RWPE2 (cell line): ENCODE measurements around the gene MESP2.

ENCODE experiments used
- ATAC-seq: fragments of 200-7000 bp; cut with Tn5 transposase; 3 replicates; pipeline ENCODE4 v1.9.1; 2021; ENCODE audit warnings: low read depth
- DNase-seq: peaks from one replicate; pipeline ENCODE4 v3.0.0-alpha.2; 2020; ENCODE audit warnings: low spot score
- H3K27ac ChIP-seq: fragments of 450-650 bp; 2 replicates; pipeline ENCODE4 v1.5.1; 2017; ENCODE audit warnings: mild to moderate bottlenecking; ENCODE audit not compliant: poor library complexity, severe bottlenecking
- H3K27me3 ChIP-seq: fragments of 250-450 bp; sonication (Bioruptor Pico); 2 replicates; pipeline ENCODE4 v1.5.1; 2021; ENCODE audit warnings: mild to moderate bottlenecking, moderate library complexity; ENCODE audit not compliant: insufficient read depth, poor library complexity, severe bottlenecking
- H3K36me3 ChIP-seq: fragments of 250-450 bp; sonication (Bioruptor Pico); 2 replicates; pipeline ENCODE4 v1.5.1; 2020; ENCODE audit warnings: low read depth, mild to moderate bottlenecking, moderate library complexity
- H3K4me1 ChIP-seq: fragments of 250-450 bp; sonication (Bioruptor Pico); 2 replicates; pipeline ENCODE4 v1.5.1; 2021; ENCODE audit warnings: mild to moderate bottlenecking, moderate library complexity; ENCODE audit not compliant: insufficient read depth, poor library complexity, severe bottlenecking
- H3K4me3 ChIP-seq: fragments of 250-450 bp; sonication (Bioruptor Pico); 2 replicates; pipeline ENCODE4 v1.5.1; 2021; ENCODE audit warnings: mild to moderate bottlenecking, moderate library complexity; ENCODE audit not compliant: severe bottlenecking
- H3K9me3 ChIP-seq: fragments of 250-450 bp; sonication (Bioruptor Pico); 2 replicates; pipeline ENCODE4 v1.5.1; 2021; ENCODE audit warnings: mild to moderate bottlenecking, moderate library complexity; ENCODE audit not compliant: severe bottlenecking
- TF ChIP-seq, protein P1 (sequence below): fragments of 450-650 bp; IDR thresholded peaks from one replicate; pipeline ENCODE4 v1.5.1; 2017; ENCODE audit warnings: mild to moderate bottlenecking, moderate library complexity; ENCODE audit not compliant: poor library complexity, severe bottlenecking

The MESP2 gene

DNA sequence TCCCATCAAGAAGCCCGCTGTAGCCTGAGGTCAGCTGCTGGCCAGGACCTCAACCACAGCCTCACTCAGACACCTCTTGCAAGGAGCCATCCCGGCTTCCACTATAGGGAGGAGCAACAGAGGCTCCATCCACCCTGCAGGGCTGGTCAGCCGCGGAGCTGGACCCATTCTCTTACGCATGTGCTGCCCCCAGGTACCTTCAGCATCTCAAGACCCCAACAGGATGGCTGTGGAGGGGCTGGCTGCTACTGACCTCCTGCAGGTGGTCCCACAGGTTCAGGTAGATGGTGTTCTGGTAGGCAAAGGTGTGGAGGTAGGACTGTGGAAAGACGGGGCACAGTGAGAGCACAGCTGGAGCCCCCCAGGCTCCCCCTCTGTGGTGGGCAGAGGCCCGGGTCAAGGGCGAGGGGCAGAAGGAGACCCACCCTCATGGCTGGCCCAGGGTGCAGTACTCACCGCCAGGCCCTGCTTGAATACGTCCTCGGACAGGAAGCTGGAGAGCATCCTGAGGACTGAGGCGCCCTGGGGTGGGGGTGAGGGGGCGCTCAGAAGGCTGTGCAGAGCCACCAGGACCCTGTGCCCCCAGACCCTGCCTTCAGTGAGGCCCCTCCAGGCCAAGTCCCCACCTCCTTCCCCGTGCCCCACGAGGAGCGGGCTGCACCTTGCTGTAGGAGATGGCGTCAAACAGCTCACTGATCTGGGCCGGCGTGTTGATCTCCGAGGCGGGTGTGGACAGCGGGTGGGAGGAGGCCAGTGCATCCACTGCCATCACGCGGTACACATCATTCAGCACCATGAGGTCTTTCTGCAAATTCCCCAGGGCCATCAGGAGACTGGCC is 27.1 kb downstream of the MESP2 start:
- TF ChIP-seq, protein P1, sequence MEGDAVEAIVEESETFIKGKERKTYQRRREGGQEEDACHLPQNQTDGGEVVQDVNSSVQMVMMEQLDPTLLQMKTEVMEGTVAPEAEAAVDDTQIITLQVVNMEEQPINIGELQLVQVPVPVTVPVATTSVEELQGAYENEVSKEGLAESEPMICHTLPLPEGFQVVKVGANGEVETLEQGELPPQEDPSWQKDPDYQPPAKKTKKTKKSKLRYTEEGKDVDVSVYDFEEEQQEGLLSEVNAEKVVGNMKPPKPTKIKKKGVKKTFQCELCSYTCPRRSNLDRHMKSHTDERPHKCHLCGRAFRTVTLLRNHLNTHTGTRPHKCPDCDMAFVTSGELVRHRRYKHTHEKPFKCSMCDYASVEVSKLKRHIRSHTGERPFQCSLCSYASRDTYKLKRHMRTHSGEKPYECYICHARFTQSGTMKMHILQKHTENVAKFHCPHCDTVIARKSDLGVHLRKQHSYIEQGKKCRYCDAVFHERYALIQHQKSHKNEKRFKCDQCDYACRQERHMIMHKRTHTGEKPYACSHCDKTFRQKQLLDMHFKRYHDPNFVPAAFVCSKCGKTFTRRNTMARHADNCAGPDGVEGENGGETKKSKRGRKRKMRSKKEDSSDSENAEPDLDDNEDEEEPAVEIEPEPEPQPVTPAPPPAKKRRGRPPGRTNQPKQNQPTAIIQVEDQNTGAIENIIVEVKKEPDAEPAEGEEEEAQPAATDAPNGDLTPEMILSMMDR: no peak
- no peak overlapping the region for H3K27ac ChIP-seq
- no peaks in the 10 kb centered on the region for H3K27me3 ChIP-seq
- no peak overlapping the region for H3K4me3 ChIP-seq
- ATAC-seq (0 out of 3 replicates have a peak, but pooled peaks have one; percentile 4), DNase-seq (no peak)
- no peaks in the 10 kb centered on the region for H3K9me3 ChIP-seq
- H3K4me1 ChIP-seq: no peaks in the 10 kb centered on the region
- no peaks in the 10 kb centered on the region for H3K36me3 ChIP-seq

DNA sequence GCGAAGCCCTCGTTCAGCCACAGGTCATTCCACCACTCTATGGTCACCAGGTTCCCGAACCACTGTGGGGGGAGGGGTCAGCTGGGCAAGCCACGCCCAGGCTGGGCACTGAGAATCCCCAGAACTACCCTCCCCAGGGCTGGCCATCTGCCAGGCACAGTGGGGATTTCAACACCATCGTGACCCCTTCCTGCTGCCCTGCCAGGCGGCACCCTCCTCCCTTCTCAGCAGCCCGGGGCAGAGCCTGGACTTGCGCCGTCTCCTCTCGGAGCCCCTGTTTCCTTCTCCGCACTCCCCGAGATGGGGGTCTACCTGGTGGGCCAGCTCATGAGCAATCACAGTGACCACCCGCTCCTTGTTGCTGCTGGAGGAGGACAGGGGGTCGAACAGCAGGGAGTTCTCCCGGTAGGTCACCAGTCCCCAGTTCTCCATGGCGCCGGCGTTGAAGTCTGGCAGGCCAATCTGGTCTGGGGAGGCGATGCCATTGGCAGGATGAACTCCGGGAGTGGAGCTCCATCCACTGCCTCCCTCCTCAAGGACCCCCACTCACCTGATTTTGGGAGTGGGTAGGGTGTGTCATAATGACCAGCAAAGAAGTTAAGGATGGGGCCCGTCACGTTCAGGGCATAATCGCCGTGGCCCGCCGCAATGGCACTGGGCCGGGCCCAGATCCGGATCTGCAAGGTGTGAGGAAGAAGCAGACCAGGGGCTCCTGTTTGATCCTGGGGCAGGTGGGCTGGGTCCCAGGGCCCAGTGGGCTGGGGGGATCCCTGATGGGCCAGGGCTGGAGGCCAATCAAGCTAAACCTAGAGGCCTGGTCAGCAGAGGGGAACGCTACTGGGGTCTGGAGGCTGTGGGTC is 28.0 kb downstream of the MESP2 start:
- no peaks in the 10 kb centered on the region for H3K4me1 ChIP-seq
- H3K9me3 ChIP-seq: no peaks in the 10 kb centered on the region
- DNase-seq: peak; percentile 72
- H3K27me3 ChIP-seq: no peaks in the 10 kb centered on the region
- no peak for ATAC-seq
- no peaks in the 10 kb centered on the region for H3K36me3 ChIP-seq
- no peak overlapping the region for H3K4me3 ChIP-seq
- no peak overlapping the region for H3K27ac ChIP-seq
- TF ChIP-seq, protein P1: no peak

DNA sequence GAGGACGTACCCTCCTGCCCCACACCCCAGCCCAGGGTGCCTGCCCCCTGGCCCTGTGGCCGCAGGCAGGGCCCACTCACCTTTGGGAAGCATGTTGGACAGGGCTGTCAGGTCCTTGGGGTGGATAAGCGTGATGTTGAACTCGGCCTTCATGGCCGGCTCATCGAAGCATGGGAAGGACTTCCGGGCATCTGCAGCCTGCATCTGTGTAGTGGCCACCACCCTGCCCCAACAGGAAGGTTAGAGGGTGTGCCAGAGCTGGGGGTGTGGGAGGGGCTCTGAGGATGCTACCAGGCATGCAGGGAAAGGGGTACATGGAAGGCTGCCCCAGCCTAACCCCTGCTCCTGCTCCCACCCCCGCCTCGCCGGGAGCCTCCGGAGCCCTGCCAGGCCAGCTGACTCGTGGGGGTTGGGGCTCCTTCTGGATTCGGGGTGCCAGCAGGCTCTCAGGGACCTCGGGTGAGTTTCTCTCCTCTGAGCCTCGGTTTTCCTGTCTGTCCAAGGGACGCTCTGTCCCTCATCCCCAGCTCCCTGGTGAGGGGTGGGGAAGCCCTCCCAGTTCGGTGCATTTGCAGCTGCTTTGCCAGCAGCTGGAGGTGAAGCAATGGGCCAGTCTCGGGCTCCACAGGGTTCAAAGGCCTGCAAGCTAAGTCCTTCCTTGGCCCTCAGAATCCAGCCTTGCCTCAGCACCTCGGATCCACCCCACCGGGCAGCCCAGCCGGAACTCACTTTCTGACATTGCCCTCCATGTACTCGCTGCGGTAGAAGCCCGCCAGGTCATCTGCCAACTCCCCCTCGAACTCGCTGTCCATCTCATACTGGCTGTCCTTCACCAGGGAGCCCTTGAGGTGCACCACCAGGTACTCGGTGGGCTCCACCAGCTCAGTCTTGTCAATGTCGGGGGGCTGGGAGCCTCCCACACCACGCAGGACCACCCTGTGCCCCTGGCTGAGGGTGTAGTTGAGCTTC is 29.4 kb downstream of the MESP2 start:
- ATAC-seq (no peak; the same call in 2 of the 3 replicates), DNase-seq (no peak)
- Histone ChIP-seq H3K27ac (no peak overlapping the region), H3K27me3 (no peaks in the 10 kb centered on the region), H3K4me1 (no peaks in the 10 kb centered on the region), H3K9me3 (no peaks in the 10 kb centered on the region), H3K4me3 (no peak overlapping the region), H3K36me3 (no peaks in the 10 kb centered on the region)
- TF ChIP-seq, protein P1: no peak

DNA sequence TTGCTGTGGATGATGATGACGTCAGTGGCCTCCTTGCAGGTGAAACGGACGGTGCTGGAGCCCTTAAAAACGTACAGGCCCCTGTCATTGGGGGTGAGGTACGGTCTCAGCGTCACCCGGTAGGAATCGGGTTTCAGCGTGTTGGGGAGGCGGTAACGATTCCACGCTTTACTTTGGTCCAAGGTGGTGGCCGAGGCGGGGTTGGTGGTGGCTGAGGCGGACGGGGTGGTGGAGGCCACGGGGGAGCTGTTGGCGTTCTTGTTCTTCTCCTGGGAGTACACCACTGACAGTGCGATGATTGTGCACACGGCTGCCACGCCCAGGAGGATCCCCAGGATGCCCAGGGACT is 30.1 kb downstream of the MESP2 start:
- H3K4me1 ChIP-seq: peaks cover 4% of the 10 kb centered on the region
- TF ChIP-seq, protein P1: no peak
- no peak overlapping the region for H3K4me3 ChIP-seq
- no peaks in the 10 kb centered on the region for H3K27me3 ChIP-seq
- ATAC-seq (no peak), DNase-seq (no peak)
- no peaks in the 10 kb centered on the region for H3K9me3 ChIP-seq
- H3K36me3 ChIP-seq: no peaks in the 10 kb centered on the region
- H3K27ac ChIP-seq: no peak overlapping the region
